HG03460 (cell line): Measurements from ENCODE around the gene RBFOX2.
"Not testable (repeated sequence)": the region's sequence is repeated elsewhere in the genome, so short reads cannot be mapped to it uniquely, and the experiment has no call there.

Source experiments
- ATAC-seq: cut with Tn5 transposase; IDR thresholded peaks from one replicate; pipeline ENCODE4 v1.9.1; 2021; ENCODE audit not compliant: unreplicated experiment

Gene RBFOX2

DNA sequence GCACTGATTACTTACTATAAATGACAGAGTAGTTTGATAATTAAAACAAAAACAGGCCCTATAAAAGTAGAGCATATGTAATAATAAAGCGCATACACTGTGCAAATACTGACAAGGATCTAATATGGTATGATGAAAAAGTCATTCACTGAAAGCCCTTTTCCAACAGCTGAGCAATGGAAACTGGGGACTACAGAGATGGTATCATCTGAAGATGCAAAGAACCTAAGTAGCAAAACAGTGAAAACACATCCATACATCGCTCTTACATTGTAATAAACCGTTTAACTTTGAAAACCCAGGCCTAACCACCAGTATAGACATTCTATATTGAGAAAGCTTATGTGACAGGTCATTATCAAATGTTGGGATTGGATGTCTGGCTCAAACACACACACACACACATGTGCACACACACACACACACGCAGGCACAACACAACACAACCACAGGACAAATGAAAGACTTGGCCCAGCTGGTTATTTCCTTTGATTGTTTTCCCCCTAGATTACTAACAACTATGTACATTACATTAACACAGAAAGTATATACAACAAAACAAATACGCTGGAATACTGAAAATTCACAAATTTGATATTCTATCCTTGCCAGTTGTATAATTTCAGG lies 191.4 kb downstream of the RBFOX2 start:
- ATAC-seq = no peak

DNA sequence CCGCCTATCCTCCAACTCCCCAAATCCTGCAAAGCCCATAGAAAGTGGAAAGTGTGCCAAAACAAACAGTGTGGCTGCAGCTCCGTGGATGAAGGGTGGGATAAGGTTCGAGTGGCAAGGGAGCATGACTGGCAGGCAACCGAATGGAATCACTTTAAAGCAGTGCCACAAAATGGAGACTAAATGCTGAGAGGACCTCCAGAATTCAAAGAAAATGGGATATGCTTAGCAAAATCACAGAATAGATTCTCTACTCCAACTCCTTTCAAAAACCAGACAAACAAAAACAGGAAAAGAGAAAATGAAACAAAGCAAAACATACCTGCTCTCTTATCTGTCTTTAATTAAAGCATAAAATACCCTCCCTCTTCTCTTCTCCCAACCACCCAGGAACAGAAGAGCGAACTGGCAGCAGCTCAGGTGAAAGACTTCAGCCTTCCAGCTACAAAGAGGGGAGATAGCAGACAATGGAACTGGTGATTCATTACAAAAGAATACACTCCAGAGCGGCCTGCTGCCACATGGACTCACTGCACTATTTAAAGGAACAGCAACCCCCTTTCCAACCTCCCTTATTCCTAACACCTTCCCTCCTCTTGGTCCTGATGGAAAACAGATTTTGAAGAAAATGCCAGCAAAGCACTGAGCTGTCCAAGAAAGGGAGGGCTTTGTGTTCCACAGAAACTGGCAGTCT lies 192.5 kb downstream of the RBFOX2 start:
- ATAC-seq = no peak

DNA sequence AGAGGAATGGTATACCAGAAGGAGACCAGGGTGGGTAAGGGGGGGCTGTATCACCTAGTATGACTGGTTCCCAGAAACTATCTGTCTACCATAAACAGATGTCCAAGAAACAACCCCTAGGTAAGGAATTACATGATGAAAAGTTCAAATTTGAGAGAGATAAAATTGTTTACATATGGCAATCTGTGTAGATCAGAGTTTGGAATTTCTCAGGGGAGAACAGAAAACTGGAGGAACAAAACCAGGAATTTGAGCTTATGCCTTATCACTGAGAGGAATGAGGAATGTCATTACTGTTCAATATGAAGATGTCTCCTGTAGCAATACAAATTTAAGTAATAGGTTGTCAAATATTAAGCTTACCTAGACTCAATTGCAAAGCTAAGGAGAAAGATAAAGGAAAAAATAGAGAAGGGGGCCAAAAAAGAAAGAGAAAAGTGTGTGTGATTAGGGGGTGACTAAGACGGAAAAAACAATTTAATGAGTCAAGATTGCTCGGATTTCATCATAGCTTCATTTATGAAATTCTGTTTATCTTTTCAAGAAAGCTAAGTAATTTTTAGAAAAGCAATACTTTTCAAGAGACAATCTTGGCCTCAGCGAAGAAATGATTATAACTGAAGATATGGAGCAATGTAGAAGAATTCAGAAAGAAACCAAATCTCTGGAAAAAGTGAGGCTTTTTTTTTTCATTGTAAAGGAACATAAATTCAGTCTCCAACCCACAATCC lies 193.2 kb downstream of the RBFOX2 start:
- no peak for ATAC-seq

GRCh38 chr22:35834061-35834460 lies 194.6 kb downstream of the RBFOX2 start:
- no peak for ATAC-seq

GRCh38 chr22:35830305-35830704 lies 198.3 kb downstream of the RBFOX2 start:
- no peak for ATAC-seq

GRCh38 chr22:35824256-35824655 lies 204.4 kb downstream of the RBFOX2 start:
- no peak for ATAC-seq

DNA sequence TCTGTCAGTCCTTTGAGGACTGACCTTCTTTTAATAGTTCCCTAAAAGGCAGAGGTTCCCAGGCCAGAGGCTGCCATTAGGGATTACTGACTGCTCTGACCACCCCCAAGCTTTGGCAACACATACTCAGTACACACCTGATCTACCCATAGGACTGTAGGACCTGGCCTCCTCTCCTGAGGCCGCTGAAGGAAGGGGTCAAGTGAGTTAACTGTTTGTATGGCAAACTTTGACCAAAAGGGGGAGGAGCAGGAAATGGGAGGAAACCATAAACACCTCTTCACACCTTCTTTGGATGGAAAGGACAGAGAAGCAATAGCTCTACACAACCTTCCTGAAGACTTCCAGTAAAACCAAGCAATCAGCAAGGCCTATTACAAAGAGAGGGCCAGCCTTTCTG lies 207.0 kb downstream of the RBFOX2 start:
- no peak for ATAC-seq

- ATAC-seq = no peak
Observed at GRCh38 chr22:35819421-35819820, 209.2 kb downstream of the RBFOX2 start.

DNA sequence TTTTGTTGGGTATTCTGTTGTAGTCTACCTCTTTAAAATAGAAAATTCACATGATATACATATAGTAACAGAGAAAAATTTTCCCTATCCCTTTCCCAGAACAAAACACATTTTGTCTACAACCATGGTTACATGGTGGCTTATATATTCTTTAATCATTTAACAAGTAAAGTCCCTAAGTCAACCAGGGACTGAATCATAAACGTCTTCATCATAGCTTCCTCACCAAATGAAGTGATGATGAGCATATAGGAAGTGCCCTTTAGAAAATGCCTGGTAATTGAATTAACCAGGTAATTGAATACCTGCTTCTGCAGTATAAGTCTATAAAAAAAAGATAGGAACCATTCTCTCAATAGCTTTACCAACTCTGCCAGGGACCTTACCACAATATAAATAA lies 209.7 kb downstream of the RBFOX2 start:
- no peak for ATAC-seq

DNA sequence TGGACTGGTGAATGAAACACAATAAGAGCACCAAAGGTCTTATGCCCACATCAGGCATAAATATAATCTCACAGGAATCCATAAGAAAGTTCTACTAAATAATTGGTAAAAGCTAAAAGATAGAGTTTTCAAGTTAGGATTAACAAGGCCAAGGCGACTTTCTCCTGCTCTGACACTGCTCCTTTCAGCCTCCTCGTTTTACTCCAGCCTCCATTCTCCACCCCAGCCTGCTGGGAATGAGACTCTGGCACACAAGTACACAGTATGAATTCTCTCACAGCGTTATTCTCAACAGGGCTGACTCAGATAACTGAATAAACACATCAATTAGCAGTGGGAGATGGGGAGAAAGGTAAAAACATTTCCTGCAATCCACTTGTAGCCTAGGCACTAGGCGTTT lies 216.0 kb downstream of the RBFOX2 start:
- no peak for ATAC-seq

GRCh38 chr22:35811670-35812069 lies 217.0 kb downstream of the RBFOX2 start:
- ATAC-seq = no peak

- no peak for ATAC-seq
Observed at GRCh38 chr22:35809816-35810215, 218.8 kb downstream of the RBFOX2 start.

- no peak for ATAC-seq
Observed at GRCh38 chr22:35808377-35808776, 220.2 kb downstream of the RBFOX2 start.

GRCh38 chr22:35806668-35807067 lies 222.0 kb downstream of the RBFOX2 start:
- ATAC-seq = not testable (repeated sequence)

GRCh38 chr22:35805466-35805865 lies 223.2 kb downstream of the RBFOX2 start:
- ATAC-seq = no peak

GRCh38 chr22:35804421-35804820 lies 224.2 kb downstream of the RBFOX2 start:
- no peak for ATAC-seq

GRCh38 chr22:35802885-35803284 lies 225.7 kb downstream of the RBFOX2 start:
- no peak for ATAC-seq

DNA sequence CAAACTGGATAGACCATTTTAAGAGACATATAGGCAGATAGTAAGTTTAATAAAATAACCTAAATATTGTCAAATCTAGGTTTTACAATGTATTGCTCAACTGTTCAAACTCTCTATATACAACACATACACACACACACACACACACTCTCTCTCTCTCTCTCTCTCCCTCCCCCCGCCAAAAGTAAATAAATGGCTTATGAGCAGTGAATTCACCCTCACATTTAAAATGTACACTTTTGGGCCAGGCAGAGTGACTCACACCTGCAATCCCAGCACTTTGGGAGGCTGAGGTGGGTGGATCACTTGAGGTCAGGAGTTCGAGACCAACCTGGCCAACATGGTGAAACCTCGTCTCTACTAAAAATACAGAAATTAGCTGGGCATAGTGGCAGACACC lies 227.3 kb downstream of the RBFOX2 start:
- ATAC-seq = not testable (repeated sequence)

DNA sequence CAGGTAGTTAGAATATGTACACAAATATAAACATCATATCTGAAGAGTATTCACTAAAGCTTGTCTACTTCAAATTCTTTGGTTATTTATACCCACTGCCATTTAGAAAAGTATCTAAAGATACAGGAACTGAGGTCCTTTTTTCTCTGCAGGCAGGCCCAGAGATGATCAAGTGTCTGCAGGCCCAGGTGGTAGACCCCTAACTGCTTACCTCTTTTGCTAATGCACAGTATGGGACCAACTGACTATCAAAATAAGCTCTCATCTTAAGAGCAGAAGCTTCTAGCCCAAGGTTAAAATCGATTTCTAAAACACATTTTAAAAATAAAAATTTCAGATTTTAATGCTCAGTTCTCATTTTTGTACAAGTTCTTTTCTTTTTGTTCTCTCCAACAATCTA lies 229.5 kb downstream of the RBFOX2 start:
- ATAC-seq = no peak

DNA sequence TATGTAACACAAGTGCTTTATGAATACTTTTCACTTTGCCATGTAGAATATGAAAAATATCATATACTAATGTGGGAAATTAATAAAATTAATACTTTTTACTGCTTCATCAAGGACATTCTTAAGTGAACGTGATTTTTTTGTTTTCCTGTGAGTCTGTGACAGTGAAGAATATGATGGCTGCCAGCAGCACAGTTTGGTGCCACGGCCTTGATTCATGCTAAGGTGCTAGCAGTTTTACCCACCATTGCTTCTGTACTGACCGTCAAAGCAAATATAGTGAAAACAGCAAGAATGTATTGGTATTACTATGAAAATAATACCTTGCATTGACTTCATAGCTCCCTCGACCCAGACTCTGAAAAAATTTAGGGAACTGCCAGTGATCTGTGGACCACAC lies 231.2 kb downstream of the RBFOX2 start:
- no peak for ATAC-seq

DNA sequence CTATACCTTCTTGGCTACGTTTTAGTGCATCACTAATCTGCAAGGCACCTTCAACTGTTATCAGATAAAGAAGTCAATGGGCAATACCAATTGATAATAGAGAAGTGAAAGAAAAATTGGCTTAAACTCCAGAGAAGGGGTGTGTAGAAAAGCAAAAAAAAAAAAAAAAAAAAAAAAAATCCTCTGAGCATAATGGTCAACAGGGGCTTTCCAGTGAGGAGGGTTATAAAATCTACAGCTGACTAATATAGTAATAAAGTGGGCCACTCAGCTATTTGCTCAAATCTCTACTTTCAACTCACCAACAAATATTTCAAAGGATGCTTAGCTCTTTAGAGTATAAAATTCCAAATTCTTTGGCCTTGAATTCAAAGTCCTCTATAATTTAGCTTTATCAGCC lies 233.1 kb downstream of the RBFOX2 start:
- no peak for ATAC-seq

- ATAC-seq = no peak
Observed at GRCh38 chr22:35792506-35792905, 236.1 kb downstream of the RBFOX2 start.
